A549 (cell line): ENCODE results near the gene CYLD. TPM values are rescaled to one million over a fixed set of nuclear protein-coding genes. Genes with fewer than 3 reads are reported as not detected.

ENCODE experiments used
- ATAC-seq, 2 experiments: fragments of 200-7000 bp in 1 of 2; fragments of >200 bp in 1 of 2; cut with Nextera tagmentation in 1 of 2; cut with Tn5 transposase in 1 of 2; 3 replicates each; pipeline versions ENCODE4 v1.8.0 to v1.9.1; 2018 to 2020; ENCODE audit warnings: mild to moderate bottlenecking in 1 of 2, moderate library complexity in 1 of 2
- CTCF ChIA-PET: fragments of 300-600 bp; sonication (Branson Sonifier 250); formaldehyde crosslinking; extraction: SDS; loops from one replicate; lab custom pipeline; 2021; ENCODE audit warnings: antibody characterized with exemption, inconsistent platforms; lab: Yijun Ruan, JAX
- POLR2A ChIA-PET: fragments of 350-600 bp; formaldehyde crosslinking; extraction: SDS; loops from one replicate; lab custom pipeline; 2021; ENCODE audit warnings: antibody characterized with exemption, inconsistent platforms; lab: Yijun Ruan, JAX
- DNase-seq, 2 experiments: peaks; one replicate each; pipeline versions ENCODE4 v3.0.0 to v3.0.0-alpha.2; 2011 to 2016; ENCODE audit warnings: low read depth in 1 of 2, low spot score in 1 of 2
- FAIRE-seq: peaks from 2 replicates; lab custom pipeline; 2011; peaks lifted over from hg19 to GRCh38; lab: Jason Lieb, UNC
- H3K27ac ChIP-seq, 2 experiments: fragments of >200 bp; sonication (Bioruptor Twin); formaldehyde crosslinking; 3 replicates each; pipeline ENCODE4 v1.5.1; 2016 to 2017
- H3K4me1 ChIP-seq: fragments of >200 bp; sonication (Bioruptor Twin); formaldehyde crosslinking; 3 replicates; pipeline ENCODE4 v1.6.1; 2016
- H3K4me2 ChIP-seq: fragments of >200 bp; sonication (Bioruptor Twin); formaldehyde crosslinking; 3 replicates; pipeline ENCODE4 v1.6.1; 2016
- H3K4me3 ChIP-seq: fragments of >200 bp; sonication (Bioruptor Twin); formaldehyde crosslinking; 3 replicates; pipeline ENCODE4 v1.5.1; 2016
- H3K9me3 ChIP-seq: fragments of >200 bp; sonication (Bioruptor Twin); formaldehyde crosslinking; 3 replicates; pipeline ENCODE4 v1.6.1; 2016
- BHLHE40 ChIP-seq: IDR thresholded peaks from 2 replicates; pipeline ENCODE4 v1.6.1; 2012; ENCODE audit warnings: low read depth, low read length, inconsistent platforms
- CBX2 ChIP-seq: fragments of 200-600 bp; sonication (generic); IDR thresholded peaks from 2 replicates; pipeline ENCODE4 v1.6.1; 2016; ENCODE audit warnings: low read depth, mild to moderate bottlenecking, borderline replicate concordance
- E2F6 ChIP-seq: IDR thresholded peaks from 2 replicates; pipeline ENCODE4 v1.6.1; 2012; ENCODE audit warnings: low read depth, borderline replicate concordance
- EHF ChIP-seq: fragments of 250-450 bp; sonication (Bioruptor Pico); IDR thresholded peaks from 2 replicates; pipeline ENCODE4 v1.5.0; 2020; ENCODE audit warnings: mild to moderate bottlenecking
- EHMT2 ChIP-seq: fragments of 200-600 bp; sonication (generic); IDR thresholded peaks from 2 replicates; pipeline ENCODE4 v1.6.1; 2016; ENCODE audit warnings: antibody characterized with exemption, low read depth, mild to moderate bottlenecking, moderate library complexity
- ELK1 ChIP-seq: fragments of 150-350 bp; IDR thresholded peaks from 2 replicates; pipeline ENCODE4 v1.6.1; 2014; ENCODE audit warnings: low read depth, mild to moderate bottlenecking, low read length
- FOSL2 ChIP-seq, 2 experiments: fragments of 450-650 bp in 1 of 2; fragments of >200 bp in 1 of 2; sonication (Bioruptor Twin) in 1 of 2; formaldehyde crosslinking; IDR thresholded peaks; 2 replicates each; pipeline versions ENCODE4 v1.5.0 to v1.6.1; 2016 to 2020; ENCODE audit warnings: mild to moderate bottlenecking in 1 of 2, moderate library complexity in 1 of 2
- HDAC2 ChIP-seq: fragments of 200-600 bp; sonication (generic); IDR thresholded peaks from 2 replicates; pipeline ENCODE4 v1.6.1; 2016
- HEYL ChIP-seq: fragments of 250-450 bp; sonication (Bioruptor Pico); IDR thresholded peaks from 2 replicates; pipeline ENCODE4 v1.8.0; 2021; ENCODE audit warnings: mild to moderate bottlenecking, moderate library complexity
- HOXA7 ChIP-seq: fragments of 250-450 bp; sonication (Bioruptor Pico); IDR thresholded peaks from 2 replicates; pipeline ENCODE4 v1.5.0; 2020; ENCODE audit warnings: mild to moderate bottlenecking, moderate library complexity
- HOXB5 ChIP-seq: fragments of 250-450 bp; sonication (Bioruptor Pico); IDR thresholded peaks from 2 replicates; pipeline ENCODE4 v1.5.0; 2020; ENCODE audit warnings: mild to moderate bottlenecking, moderate library complexity
- PBX3 ChIP-seq: IDR thresholded peaks from 2 replicates; pipeline ENCODE4 v1.6.1; 2012
- PHF8 ChIP-seq: fragments of 200-600 bp; sonication (generic); IDR thresholded peaks from 2 replicates; pipeline ENCODE4 v1.6.1; 2016; ENCODE audit warnings: low read depth, mild to moderate bottlenecking, antibody characterized with exemption, moderate library complexity, borderline replicate concordance
- POLR2AphosphoS2 ChIP-seq: conservative IDR thresholded peaks from 2 replicates; pipeline ENCODE4 v1.6.1; 2012; ENCODE audit warnings: low read length, improper control_type of control experiment, inconsistent platforms
- RARB ChIP-seq: fragments of 250-450 bp; sonication (Bioruptor Pico); IDR thresholded peaks from 2 replicates; pipeline ENCODE4 v1.8.0; 2021; ENCODE audit warnings: mild to moderate bottlenecking, moderate library complexity
- REST ChIP-seq: fragments of 200-600 bp; sonication (generic); IDR thresholded peaks from 2 replicates; pipeline ENCODE4 v1.6.1; 2016; ENCODE audit warnings: antibody characterized with exemption, mild to moderate bottlenecking, moderate library complexity
- TFCP2L1 ChIP-seq: fragments of 250-450 bp; sonication (Bioruptor Pico); IDR thresholded peaks from 2 replicates; pipeline ENCODE4 v1.5.0; 2021; ENCODE audit warnings: mild to moderate bottlenecking
- USF2 ChIP-seq: fragments of 450-650 bp; IDR thresholded peaks from 2 replicates; pipeline ENCODE4 v1.6.1; 2014; ENCODE audit warnings: antibody characterized with exemption
- ZC3H11A ChIP-seq: fragments of 450-650 bp; IDR thresholded peaks from 2 replicates; pipeline ENCODE4 v1.6.1; 2014; ENCODE audit warnings: antibody characterized with exemption, mild to moderate bottlenecking
- ZFP36 ChIP-seq: fragments of 450-650 bp; IDR thresholded peaks from 2 replicates; pipeline ENCODE4 v1.6.1; 2014; ENCODE audit warnings: borderline replicate concordance; ENCODE audit not compliant: partially characterized antibody
- ZSCAN20 ChIP-seq: fragments of 250-450 bp; sonication (Bioruptor Pico); IDR thresholded peaks from 2 replicates; pipeline ENCODE4 v1.8.0; 2022; ENCODE audit warnings: mild to moderate bottlenecking, moderate library complexity
- WGBS: methylation state at CpG from one replicate; pipeline ENCODE4 v1.1.6; 2017; ENCODE audit errors: missing lambda C conversion rate; 5-methylcytosine and 5-hydroxymethylcytosine counted together
- polyA plus RNA-seq, 4 experiments: library from polyadenylated mRNA; depleted of rRNA in 3 of 4; stranded (reverse); fragments of >200 nt; fragmentation: RNase III in 1 of 4; extraction: RNeasy Plus Mini Kit Qiagen cat#74134 plus additional on column Dnase treatment in 1 of 4; gene quantifications; 2 replicates in 3 of 4; 3 replicates in 1 of 4; pipeline ENCODE4 v1.2.3, GENCODE V29; 2011 to 2017
- TF ChIP-seq, protein P1 (sequence below): fragments of 250-450 bp; sonication (Bioruptor Pico); IDR thresholded peaks from 2 replicates; pipeline ENCODE4 v1.5.0; 2020; ENCODE audit warnings: low read depth, mild to moderate bottlenecking, moderate library complexity

CYLD gene
- polyA plus RNA-seq, 2 of the 4 experiments (the other 2 are of a cell fraction): 6.5 to 12.7 TPM

DNA sequence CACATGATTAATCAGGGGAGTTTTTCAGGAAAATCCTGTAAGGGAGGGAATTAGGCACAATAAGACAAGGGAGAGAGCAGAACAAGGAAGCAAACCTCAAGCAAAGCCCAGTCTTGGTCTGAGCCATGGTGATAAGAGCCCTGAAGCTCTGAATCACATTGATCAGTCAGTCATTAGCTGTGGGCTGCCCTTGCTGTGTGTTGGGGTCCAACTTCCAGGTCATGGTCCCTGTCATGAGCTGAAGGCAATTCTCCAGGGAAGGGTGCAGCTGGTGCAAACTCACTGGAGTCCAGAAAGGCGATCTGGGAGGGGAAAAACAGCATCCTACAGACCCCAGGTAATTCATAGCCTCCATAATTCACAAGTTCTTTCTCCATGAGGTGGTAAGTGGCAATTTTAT lies 89.9 kb downstream of the CYLD start (continued):
- TF ChIP-seq EHMT2: no peak
- TF ChIP-seq ELK1: no peak
- no peak for TF ChIP-seq POLR2AphosphoS2
- no peak for TF ChIP-seq ZSCAN20 (CRISPR knock-in tag)

GRCh38 chr16:50833929-50834328 lies 92.0 kb downstream of the CYLD start:
- DNase-seq: no peak
- CTCF ChIA-PET: no interaction called here
- 10% methylated on average over 3 of the region's 3 CpGs for WGBS
- FAIRE-seq: no peak
- H3K4me3 ChIP-seq: no peak overlapping the region
- H3K4me2 ChIP-seq: no peak overlapping the region
- TF ChIP-seq E2F6 (no peak), CBX2 (no peak), EHMT2 (no peak), ELK1 (no peak), REST (no peak), PHF8 (no peak), USF2 (no peak), PBX3 (no peak), EHF (CRISPR knock-in tag) (no peak), RARB (no peak), ZFP36 (no peak), HOXB5 (no peak), HOXA7 (CRISPR knock-in tag) (no peak), ZC3H11A (no peak), FOSL2 (IDR thresholded peaks at IDR 0.05) (no peak), FOSL2 (CRISPR knock-in tag; IDR thresholded peaks at IDR 0.05) (no peak), TFCP2L1 (no peak), BHLHE40 (no peak), HDAC2 (no peak), HEYL (CRISPR knock-in tag) (no peak)
- TF ChIP-seq, protein P1, sequence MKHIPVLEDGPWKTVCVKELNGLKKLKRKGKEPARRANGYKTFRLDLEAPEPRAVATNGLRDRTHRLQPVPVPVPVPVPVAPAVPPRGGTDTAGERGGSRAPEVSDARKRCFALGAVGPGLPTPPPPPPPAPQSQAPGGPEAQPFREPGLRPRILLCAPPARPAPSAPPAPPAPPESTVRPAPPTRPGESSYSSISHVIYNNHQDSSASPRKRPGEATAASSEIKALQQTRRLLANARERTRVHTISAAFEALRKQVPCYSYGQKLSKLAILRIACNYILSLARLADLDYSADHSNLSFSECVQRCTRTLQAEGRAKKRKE (CRISPR knock-in tag): no peak
- POLR2A ChIA-PET: no interaction called here
- ATAC-seq: no peak
- H3K4me1 ChIP-seq: no peaks in the 10 kb centered on the region
- H3K9me3 ChIP-seq: no peaks in the 10 kb centered on the region; the same call in 2 of the 3 replicates
- no peak overlapping the region for H3K27ac ChIP-seq
